SK-N-SH (cell line): Measurements from ENCODE around the gene PDS5B. TPM values are rescaled to one million over a fixed set of nuclear protein-coding genes. Genes with fewer than 3 reads are reported as not detected.

Experiments
- CTCF ChIA-PET: fragments of 300-600, 350-600 bp; formaldehyde crosslinking; extraction: SDS; loops from one replicate; lab custom pipeline; 2021; lab: Yijun Ruan, JAX
- POLR2A ChIA-PET: fragments of 350-600 bp; sonication (Branson Sonifier 250); formaldehyde crosslinking; extraction: SDS; loops from one replicate; lab custom pipeline; 2020; ENCODE audit warnings: antibody characterized with exemption, inconsistent platforms; lab: Yijun Ruan, JAX
- DNase-seq: peaks from one replicate; pipeline ENCODE4 v3.0.0; 2012
- H2AFZ ChIP-seq: fragments of 200-600 bp; sonication (generic); 2 replicates; pipeline ENCODE4 v1.8.1; 2016; ENCODE audit warnings: antibody characterized with exemption, mild to moderate bottlenecking, low read depth
- H3F3A ChIP-seq: fragments of 200-600 bp; sonication (generic); replicated peaks from 2 replicates; pipeline ENCODE3; 2016; ENCODE audit warnings: antibody characterized with exemption, mild to moderate bottlenecking; ENCODE audit not compliant: insufficient read depth
- H3K27ac ChIP-seq, 2 experiments: fragments of 200-500 bp in 1 of 2; fragments of 200-600 bp in 1 of 2; sonication (Bioruptor generic) in 1 of 2; sonication (generic), shearing (Covaris generic) in 1 of 2; 2 replicates each; pipeline versions ENCODE4 v1.5.1 to v1.6.1; 2014 to 2016; ENCODE audit warnings: low read depth in 2 of 2, inconsistent platforms in 1 of 2, low read length in 1 of 2, mild to moderate bottlenecking in 1 of 2, mixed read lengths in 1 of 2
- H3K27me3 ChIP-seq: fragments of 200-600 bp; sonication (generic), shearing (Covaris generic); 2 replicates; pipeline ENCODE4 v1.6.1; 2016; ENCODE audit warnings: mixed run types; ENCODE audit not compliant: insufficient read depth
- H3K36me3 ChIP-seq, 2 experiments: fragments of 200-500 bp in 1 of 2; fragments of 200-600 bp in 1 of 2; sonication (Bioruptor generic) in 1 of 2; sonication (generic) in 1 of 2; replicated peaks in 1 of 2; 2 replicates each; pipeline versions ENCODE3 to v1.5.1; 2014 to 2016; ENCODE audit warnings: low read length in 1 of 2, mild to moderate bottlenecking in 1 of 2; ENCODE audit not compliant: insufficient read depth in 2 of 2, control insufficient read depth in 1 of 2
- H3K4me1 ChIP-seq, 2 experiments: fragments of 200-500 bp in 1 of 2; fragments of 200-600 bp in 1 of 2; sonication (Bioruptor generic) in 1 of 2; sonication (generic), shearing (Covaris generic) in 1 of 2; 2 replicates each; pipeline versions ENCODE4 v1.5.1 to v1.6.1; 2014 to 2016; ENCODE audit warnings: low read depth in 1 of 2, low read length in 1 of 2, mixed run types in 1 of 2; ENCODE audit not compliant: insufficient read depth in 2 of 2, control insufficient read depth in 1 of 2
- H3K4me2 ChIP-seq: fragments of 200-600 bp; sonication (generic), shearing (Covaris generic); 2 replicates; pipeline ENCODE4 v1.6.1; 2017; ENCODE audit warnings: mixed run types
- H3K4me3 ChIP-seq, 2 experiments: fragments of 200-500 bp in 1 of 2; fragments of 200-600 bp in 1 of 2; sonication (Bioruptor generic) in 1 of 2; sonication (generic), shearing (Covaris generic) in 1 of 2; 2 replicates each; pipeline versions ENCODE4 v1.5.1 to v1.8.1; 2014 to 2016; ENCODE audit warnings: low read depth in 2 of 2, inconsistent platforms in 1 of 2, low read length in 1 of 2, mild to moderate bottlenecking in 1 of 2, mixed read lengths in 1 of 2, moderate library complexity in 1 of 2
- H3K79me2 ChIP-seq: fragments of 200-600 bp; sonication (generic); 2 replicates; pipeline ENCODE4 v1.8.1; 2017; ENCODE audit warnings: mild to moderate bottlenecking; ENCODE audit not compliant: insufficient read depth
- H3K9ac ChIP-seq: fragments of 200-600 bp; sonication (generic); 2 replicates; pipeline ENCODE4 v1.6.1; 2017; ENCODE audit warnings: mixed run types
- H3K9me2 ChIP-seq: fragments of 200-600 bp; sonication (generic); 2 replicates; pipeline ENCODE4 v1.6.1; 2017; ENCODE audit warnings: mixed run types
- H3K9me3 ChIP-seq: fragments of 200-600 bp; sonication (generic); 2 replicates; pipeline ENCODE4 v1.6.1; 2017; ENCODE audit warnings: mixed run types, mild to moderate bottlenecking, moderate library complexity
- H4K20me1 ChIP-seq: fragments of 200-600 bp; sonication (generic); 2 replicates; pipeline ENCODE4 v1.6.1; 2017; ENCODE audit warnings: mild to moderate bottlenecking, mixed run types; ENCODE audit not compliant: insufficient read depth
- CTCF ChIP-seq: fragments of 200-600 bp; sonication (generic); IDR thresholded peaks from 2 replicates; pipeline ENCODE4 v1.6.1; 2017; ENCODE audit warnings: antibody characterized with exemption, mild to moderate bottlenecking, moderate library complexity
- EP300 ChIP-seq, 2 experiments: IDR thresholded peaks; 2 replicates each; pipeline versions ENCODE4 v1.4.0 to v1.6.1; 2012; ENCODE audit warnings: borderline replicate concordance in 1 of 2, low read depth in 1 of 2, low read length in 1 of 2
- FOSL2 ChIP-seq: IDR thresholded peaks from 2 replicates; pipeline ENCODE4 v1.4.0; 2012; ENCODE audit warnings: low read depth, mild to moderate bottlenecking, moderate library complexity, borderline replicate concordance
- GABPA ChIP-seq: IDR thresholded peaks from 2 replicates; pipeline ENCODE4 v1.4.0; 2012; ENCODE audit warnings: low read depth, mild to moderate bottlenecking
- JUND ChIP-seq: IDR thresholded peaks from 2 replicates; pipeline ENCODE4 v1.4.0; 2012
- MAX ChIP-seq: IDR thresholded peaks from 2 replicates; pipeline ENCODE4 v1.4.0; 2012; ENCODE audit warnings: low read depth
- RAD21 ChIP-seq: IDR thresholded peaks from 2 replicates; pipeline ENCODE4 v1.6.1; 2012; ENCODE audit warnings: mild to moderate bottlenecking, low read length
- RFX5 ChIP-seq: IDR thresholded peaks from 2 replicates; pipeline ENCODE4 v1.6.1; 2012; ENCODE audit warnings: mild to moderate bottlenecking, improper control_type of control experiment, low read length
- SMC3 ChIP-seq: IDR thresholded peaks from 2 replicates; pipeline ENCODE4 v1.6.1; 2012; ENCODE audit warnings: low read depth, low read length, improper control_type of control experiment
- TAF1 ChIP-seq: IDR thresholded peaks from 2 replicates; pipeline ENCODE4 v1.6.1; 2012; ENCODE audit warnings: low read depth, mild to moderate bottlenecking, low read length, moderate library complexity, borderline replicate concordance
- TEAD4 ChIP-seq: IDR thresholded peaks from 2 replicates; pipeline ENCODE4 v1.4.0; 2012; ENCODE audit warnings: mild to moderate bottlenecking, borderline replicate concordance; ENCODE audit not compliant: insufficient read depth
- USF2 ChIP-seq: fragments of 150-350 bp; IDR thresholded peaks from 2 replicates; pipeline ENCODE4 v1.6.1; 2017; ENCODE audit warnings: antibody characterized with exemption, low read length, low read depth, borderline replicate concordance
- WGBS: methylation state at CpG from one replicate; pipeline ENCODE4 v1.1.6; 2017; ENCODE audit warnings: low lambda C conversion rate; 5-methylcytosine and 5-hydroxymethylcytosine counted together
- polyA plus RNA-seq, 3 experiments: library from polyadenylated mRNA; depleted of rRNA; stranded (reverse); fragments of >200 nt; gene quantifications; 2 replicates each; pipeline ENCODE4 v1.2.3, GENCODE V29; 2012

PDS5B gene
- polyA plus RNA-seq, 1 of the 3 experiments (the other 2 are of a cell fraction) = 3.8 TPM

- H3K4me2 ChIP-seq = peak overlapping the region; percentile 66
- WGBS = 44% methylated on average over 8 of the region's 8 CpGs
- H3K4me1 ChIP-seq = peaks cover 15 to 25% of the 10 kb centered on the region in 2 experiments; a peak in 3 of 4 replicates
- peaks cover 16% of the 10 kb centered on the region for H4K20me1 ChIP-seq
- H3K9me3 ChIP-seq = no peaks in the 10 kb centered on the region
- DNase-seq = no peak
- H3K9me2 ChIP-seq = no peaks in the 10 kb centered on the region
- ChIA-PET POLR2A (interaction anchor here (1.1 kb wide), 1 partner anchor 957 kb away, joined by 6 read pairs; no protein-coding TSS in a partner anchor), CTCF (interaction anchor here (0.6 to 4.8 kb wide), 30 partner anchors 16 to 1491 kb away, joined by 3 to 28 read pairs (median 4); no protein-coding TSS in a partner anchor)
- H3K27me3 ChIP-seq = no peaks in the 10 kb centered on the region
- H3K9ac ChIP-seq = peak overlapping the region; percentile 20; the same call in 1 of the 2 replicates
- H3K27ac ChIP-seq = peak overlapping the region; percentile 19 to 60; a peak in 3 of 4 replicates
- H3K36me3 ChIP-seq = no peaks in the 10 kb centered on the region
- H2AFZ ChIP-seq = peak overlapping the region; percentile 93
- TF ChIP-seq FOSL2 (no peak), USF2 (no peak), JUND (no peak), RFX5 (no peak), RAD21 (no peak), EP300 (IDR thresholded peaks at IDR 0.05; ENCODE audit: borderline replicate concordance in 1 of 2, low read depth in 1 of 2, low read length in 1 of 2) (no peak), TEAD4 (no peak)
- H3K4me3 ChIP-seq = peak overlapping the region; percentile 51 to 74
- peaks cover 8% of the 10 kb centered on the region for H3F3A ChIP-seq
- peaks cover 36% of the 10 kb centered on the region for H3K79me2 ChIP-seq
Observed at GRCh38 chr13:32585550-32586079, 637 bp upstream of the PDS5B start.

GRCh38 chr13:32587011-32587810 is 959 bp downstream of the PDS5B start:
- peak overlapping the region; percentile 60 for H2AFZ ChIP-seq
- TF ChIP-seq TAF1 = peak; percentile 35; the same call in 1 of the 2 replicates
- peak; percentile 40; the same call in 1 of the 2 replicates for TF ChIP-seq MAX
- TF ChIP-seq CTCF = 0 out of 2 replicates have a peak, but pooled peaks have one; percentile 6
- 0 out of 2 replicates have a peak, but pooled peaks have one; percentile 5 for TF ChIP-seq SMC3
- TF ChIP-seq GABPA = no peak
- 0 out of 4 replicates have a peak, but pooled peaks of 1 of the 2 experiments have one; percentile 10 for TF ChIP-seq EP300 (IDR thresholded peaks at IDR 0.05; ENCODE audit: borderline replicate concordance in 1 of 2, low read depth in 1 of 2, low read length in 1 of 2)
- peak overlapping the region; percentile 84 for H3K9ac ChIP-seq
- peak overlapping the region; percentile 88 to 91 for H3K4me3 ChIP-seq
- H3K9me2 ChIP-seq = no peaks in the 10 kb centered on the region
- CTCF ChIA-PET = interaction anchor here (0.7 to 4.8 kb wide), 22 partner anchors 10 to 1137 kb away, joined by 3 to 28 read pairs (median 4); no protein-coding TSS in a partner anchor
- H3K36me3 ChIP-seq = no peaks in the 10 kb centered on the region
- no peaks in the 10 kb centered on the region for H3K27me3 ChIP-seq
- DNase-seq = peak; percentile 86
- H3K4me2 ChIP-seq = peak overlapping the region; percentile 78
- under 1% methylated on average over 26 of the region's 74 CpGs for WGBS
- no peaks in the 10 kb centered on the region for H3K9me3 ChIP-seq
- peaks cover 23% of the 10 kb centered on the region for H4K20me1 ChIP-seq
- H3F3A ChIP-seq = peaks cover 8% of the 10 kb centered on the region
- peaks cover 15 to 26% of the 10 kb centered on the region in 2 experiments; a peak in 3 of 4 replicates for H3K4me1 ChIP-seq
- H3K79me2 ChIP-seq = peaks cover 52% of the 10 kb centered on the region
- POLR2A ChIA-PET = interaction anchor here (0.7 to 1.1 kb wide), 2 partner anchors 360 to 550 kb away, joined by 3 to 4 read pairs; no protein-coding TSS in a partner anchor
- H3K27ac ChIP-seq = peak overlapping the region; percentile 90 to 97
